Activated naive CD4-positive, alpha-beta T cell treated with anti-CD3 and anti-CD28 coated beads, Interleukin-2, amount 10 ng/mL, durations not matched to agents 7 days and 5 days (primary cell): ENCODE measurements around the gene GJA10.

Source experiments
- CTCF ChIA-PET: fragments of 350-600 bp; sonication (Branson Sonifier 250); formaldehyde crosslinking; loops from one replicate; lab custom pipeline; 2021; ENCODE audit warnings: antibody characterized with exemption; lab: Charles Lee
- DNase-seq: peaks from one replicate; pipeline ENCODE4 v3.0.0-alpha.2; 2020
- H3K27ac Mint-ChIP-seq: one replicate; pipeline ENCODE4 v1.8.0; 2021; ENCODE audit warnings: mild to moderate bottlenecking, moderate library complexity, mixed read lengths
- H3K27me3 Mint-ChIP-seq: one replicate; pipeline ENCODE4 v1.8.0; 2021; ENCODE audit warnings: mild to moderate bottlenecking, mixed read lengths
- H3K36me3 Mint-ChIP-seq: one replicate; pipeline ENCODE4 v1.8.0; 2021; ENCODE audit warnings: mixed read lengths
- H3K4me1 Mint-ChIP-seq: one replicate; pipeline ENCODE4 v1.8.0; 2021; ENCODE audit warnings: mixed read lengths
- H3K4me3 Mint-ChIP-seq: one replicate; pipeline ENCODE4 v1.8.0; 2021; ENCODE audit warnings: mild to moderate bottlenecking, moderate library complexity, mixed read lengths
- H3K9me3 Mint-ChIP-seq: one replicate; pipeline ENCODE4 v1.8.0; 2021; ENCODE audit warnings: mixed read lengths

Gene GJA10

GRCh38 chr6:89927791-89928550, 33.7 kb downstream of the GJA10 start:
- H3K36me3 Mint-ChIP-seq: peaks cover 63% of the 10 kb centered on the region
- H3K27ac Mint-ChIP-seq: peak overlapping the region; percentile 60
- no peak for DNase-seq

GRCh38 chr6:89928604-89929003, 34.3 kb downstream of the GJA10 start:
- Mint-ChIP-seq H3K27ac (no peak overlapping the region), H3K4me3 (no peak overlapping the region), H3K27me3 (peaks cover 3% of the 10 kb centered on the region), H3K4me1 (peaks cover 44% of the 10 kb centered on the region), H3K9me3 (peaks cover 2% of the 10 kb centered on the region), H3K36me3 (peaks cover 69% of the 10 kb centered on the region)
- CTCF ChIA-PET: no interaction called here
- DNase-seq: no peak

More at GRCh38 chr6:89927791-89928550, 33.7 kb downstream of the GJA10 start:
- CTCF ChIA-PET: interaction anchor here (0.7 to 1.1 kb wide), 2 partner anchors 12 to 15 kb away, joined by 3 read pairs; no protein-coding TSS in a partner anchor
- Mint-ChIP-seq H3K4me3 (no peak overlapping the region), H3K4me1 (peaks cover 44% of the 10 kb centered on the region), H3K27me3 (peaks cover 3% of the 10 kb centered on the region), H3K9me3 (peaks cover 2% of the 10 kb centered on the region)

GRCh38 chr6:89930789-89931188, 36.5 kb downstream of the GJA10 start:
- peaks cover 41% of the 10 kb centered on the region for H3K4me1 Mint-ChIP-seq
- H3K4me3 Mint-ChIP-seq: no peak overlapping the region
- H3K9me3 Mint-ChIP-seq: no peaks in the 10 kb centered on the region
- peaks cover 74% of the 10 kb centered on the region for H3K36me3 Mint-ChIP-seq
- no peak for DNase-seq
- no peak overlapping the region for H3K27ac Mint-ChIP-seq
- H3K27me3 Mint-ChIP-seq: no peaks in the 10 kb centered on the region
- CTCF ChIA-PET: interaction anchor here (1.3 kb wide), 1 partner anchor 10 kb away, joined by 5 read pairs; no protein-coding TSS in a partner anchor

GRCh38 chr6:89932245-89932802, 38.1 kb downstream of the GJA10 start:
- CTCF ChIA-PET: no interaction called here
- no peak overlapping the region for H3K27ac Mint-ChIP-seq
- no peak for DNase-seq
- H3K27me3 Mint-ChIP-seq: no peaks in the 10 kb centered on the region
- no peaks in the 10 kb centered on the region for H3K9me3 Mint-ChIP-seq
- H3K36me3 Mint-ChIP-seq: peaks cover 80% of the 10 kb centered on the region
- no peak overlapping the region for H3K4me3 Mint-ChIP-seq
- peaks cover 27% of the 10 kb centered on the region for H3K4me1 Mint-ChIP-seq

- no peak for DNase-seq
- no peaks in the 10 kb centered on the region for H3K27me3 Mint-ChIP-seq
- CTCF ChIA-PET: no interaction called here
- H3K4me1 Mint-ChIP-seq: peaks cover 16% of the 10 kb centered on the region
- H3K4me3 Mint-ChIP-seq: no peak overlapping the region
- peaks cover 73% of the 10 kb centered on the region for H3K36me3 Mint-ChIP-seq
- no peaks in the 10 kb centered on the region for H3K9me3 Mint-ChIP-seq
- no peak overlapping the region for H3K27ac Mint-ChIP-seq
Measured at GRCh38 chr6:89934685-89935366, 40.6 kb downstream of the GJA10 start.

GRCh38 chr6:89936177-89936576, 41.9 kb downstream of the GJA10 start:
- Mint-ChIP-seq H3K27me3 (no peaks in the 10 kb centered on the region), H3K9me3 (no peaks in the 10 kb centered on the region), H3K4me1 (peaks cover 20% of the 10 kb centered on the region), H3K27ac (peak overlapping the region; percentile 60), H3K4me3 (no peak overlapping the region), H3K36me3 (peaks cover 69% of the 10 kb centered on the region)
- CTCF ChIA-PET: no interaction called here
- no peak for DNase-seq

GRCh38 chr6:89938014-89938413, 43.7 kb downstream of the GJA10 start:
- Mint-ChIP-seq H3K9me3 (no peaks in the 10 kb centered on the region), H3K4me1 (peaks cover 31% of the 10 kb centered on the region), H3K27me3 (no peaks in the 10 kb centered on the region), H3K36me3 (peaks cover 64% of the 10 kb centered on the region), H3K4me3 (no peak overlapping the region), H3K27ac (no peak overlapping the region)
- DNase-seq: no peak
- CTCF ChIA-PET: interaction anchor here (0.7 to 1.0 kb wide), 2 partner anchors 10 to 423 kb away, joined by 3 read pairs; no protein-coding TSS in a partner anchor

GRCh38 chr6:89939144-89939543, 44.9 kb downstream of the GJA10 start:
- CTCF ChIA-PET: interaction anchor here (0.7 to 2.2 kb wide), 3 partner anchors 172 to 415 kb away, joined by 3 to 27 read pairs (median 19); no protein-coding TSS in a partner anchor
- Mint-ChIP-seq H3K27ac (peak overlapping the region; percentile 49), H3K27me3 (no peaks in the 10 kb centered on the region), H3K36me3 (peaks cover 61% of the 10 kb centered on the region), H3K4me1 (peaks cover 36% of the 10 kb centered on the region), H3K9me3 (no peaks in the 10 kb centered on the region), H3K4me3 (no peak overlapping the region)
- no peak for DNase-seq

- H3K4me3 Mint-ChIP-seq: no peak overlapping the region
- peaks cover 49% of the 10 kb centered on the region for H3K4me1 Mint-ChIP-seq
- peak overlapping the region; percentile 77 for H3K27ac Mint-ChIP-seq
- CTCF ChIA-PET: interaction anchor here (0.6 to 6.3 kb wide), 64 partner anchors 9 to 557 kb away, joined by 3 to 133 read pairs (median 4); no protein-coding TSS in a partner anchor
- no peaks in the 10 kb centered on the region for H3K27me3 Mint-ChIP-seq
- DNase-seq: peak; percentile 83
- H3K9me3 Mint-ChIP-seq: no peaks in the 10 kb centered on the region
- peaks cover 66% of the 10 kb centered on the region for H3K36me3 Mint-ChIP-seq
Measured at GRCh38 chr6:89940225-89941027, 46.2 kb downstream of the GJA10 start.

- H3K9me3 Mint-ChIP-seq: no peaks in the 10 kb centered on the region
- H3K27ac Mint-ChIP-seq: peak overlapping the region; percentile 77
- no peaks in the 10 kb centered on the region for H3K27me3 Mint-ChIP-seq
- CTCF ChIA-PET: interaction anchor here (0.6 to 6.3 kb wide), 55 partner anchors 10 to 556 kb away, joined by 3 to 133 read pairs (median 5); no protein-coding TSS in a partner anchor
- no peak overlapping the region for H3K4me3 Mint-ChIP-seq
- H3K36me3 Mint-ChIP-seq: peaks cover 66% of the 10 kb centered on the region
- peaks cover 55% of the 10 kb centered on the region for H3K4me1 Mint-ChIP-seq
- DNase-seq: no peak
Measured at GRCh38 chr6:89941031-89941762, 46.9 kb downstream of the GJA10 start.

GRCh38 chr6:89941763-89942497, 47.7 kb downstream of the GJA10 start:
- H3K36me3 Mint-ChIP-seq: peaks cover 67% of the 10 kb centered on the region
- H3K4me3 Mint-ChIP-seq: no peak overlapping the region
- H3K27ac Mint-ChIP-seq: peak overlapping the region; percentile 58
- CTCF ChIA-PET: interaction anchor here (0.7 to 6.3 kb wide), 14 partner anchors 10 to 536 kb away, joined by 3 to 133 read pairs (median 12); no protein-coding TSS in a partner anchor
- no peak for DNase-seq
- no peaks in the 10 kb centered on the region for H3K27me3 Mint-ChIP-seq
- H3K4me1 Mint-ChIP-seq: peaks cover 63% of the 10 kb centered on the region
- H3K9me3 Mint-ChIP-seq: no peaks in the 10 kb centered on the region

- no peak for DNase-seq
- Mint-ChIP-seq H3K27ac (peak overlapping the region; percentile 70), H3K36me3 (peaks cover 67% of the 10 kb centered on the region)
Measured at GRCh38 chr6:89942601-89943000, 48.3 kb downstream of the GJA10 start.

More at GRCh38 chr6:89942601-89943000, 48.3 kb downstream of the GJA10 start:
- Mint-ChIP-seq H3K9me3 (no peaks in the 10 kb centered on the region), H3K27me3 (no peaks in the 10 kb centered on the region), H3K4me3 (no peak overlapping the region), H3K4me1 (peaks cover 67% of the 10 kb centered on the region)
- CTCF ChIA-PET: interaction anchor here (0.9 to 6.3 kb wide), 7 partner anchors 15 to 535 kb away, joined by 3 to 133 read pairs (median 3); no protein-coding TSS in a partner anchor
